HG03095 (cell line): ENCODE data around the gene CLCN4.

Experiments
- ATAC-seq: cut with Tn5 transposase; IDR thresholded peaks from one replicate; pipeline ENCODE4 v1.9.1; 2021; ENCODE audit warnings: moderate library complexity; ENCODE audit not compliant: unreplicated experiment

Gene CLCN4

DNA sequence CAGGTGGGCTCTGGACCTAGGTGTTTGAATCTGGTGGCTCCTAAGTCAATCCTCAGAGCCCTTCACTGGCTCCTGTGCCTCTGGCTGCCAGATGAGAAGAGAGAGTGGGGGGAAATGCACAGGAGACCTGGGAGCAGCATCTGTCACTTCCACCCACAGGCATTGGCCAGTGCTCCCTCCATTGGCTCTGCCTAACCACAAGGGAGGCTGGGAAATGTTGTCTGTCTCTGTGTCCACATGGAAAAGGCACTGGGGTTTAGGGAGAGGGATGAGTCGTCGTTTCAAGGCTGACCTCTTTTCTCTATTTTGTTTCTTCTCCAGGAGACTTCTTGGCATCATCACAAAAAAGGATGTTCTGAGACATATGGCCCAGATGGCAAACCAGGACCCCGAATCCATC lies 76.4 kb downstream of the CLCN4 start:
- no peak for ATAC-seq

DNA sequence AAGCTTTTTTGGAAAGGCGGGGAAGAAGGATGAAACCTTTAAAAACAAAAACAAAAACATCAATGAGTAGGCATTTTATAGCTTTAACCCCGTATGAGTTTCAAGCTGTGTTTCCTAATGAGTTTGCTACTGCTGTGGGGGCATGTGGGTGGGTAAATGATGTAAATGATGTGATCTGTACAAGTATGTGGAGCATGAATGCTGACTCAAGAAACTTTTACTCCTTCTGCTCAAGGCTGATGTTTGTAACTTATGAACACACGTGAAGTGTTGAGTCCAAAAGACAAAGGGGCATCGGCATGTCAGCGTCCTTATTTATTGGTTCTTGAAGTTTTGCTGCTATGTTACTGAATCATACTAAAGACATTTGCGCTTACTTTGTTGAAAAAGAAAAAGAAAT lies 76.9 kb downstream of the CLCN4 start:
- no peak for ATAC-seq

DNA sequence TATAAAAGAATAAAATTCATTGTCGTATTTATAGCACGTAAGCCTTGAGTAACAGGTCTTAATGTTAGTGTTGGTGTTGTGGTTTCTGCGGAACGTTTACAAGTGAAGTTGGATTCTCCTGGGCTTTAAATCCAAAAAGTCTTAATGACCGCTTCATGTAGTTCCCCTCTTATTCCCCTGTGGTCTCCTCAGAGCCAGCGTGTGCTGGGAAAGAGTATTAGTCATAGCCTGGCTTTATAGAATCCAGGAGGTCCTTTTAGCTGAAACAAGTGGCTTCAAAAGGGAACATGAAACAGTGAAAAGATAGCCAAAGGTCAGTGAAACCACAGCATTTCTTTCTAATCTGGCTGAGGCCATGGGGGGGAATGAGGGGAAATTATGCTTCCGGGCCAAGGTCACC lies 79.1 kb downstream of the CLCN4 start:
- ATAC-seq: no peak

DNA sequence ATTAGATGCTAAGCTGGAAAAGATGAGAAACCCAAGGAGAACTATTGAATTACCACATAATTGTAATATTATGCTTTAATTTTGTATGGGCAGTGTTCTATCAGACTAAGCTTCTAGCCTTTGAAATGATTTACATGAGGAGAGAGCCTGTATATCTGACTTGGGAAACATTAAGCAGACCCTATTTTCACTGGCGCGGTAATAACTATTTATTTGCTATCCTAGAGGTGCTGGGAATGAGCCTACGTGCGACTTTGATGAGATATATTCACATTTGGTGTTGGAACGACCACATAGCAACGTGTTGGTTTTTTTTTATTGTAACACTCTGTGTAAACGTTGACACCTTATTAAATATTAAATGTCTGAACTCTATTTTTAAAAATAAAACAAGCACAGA lies 80.5 kb downstream of the CLCN4 start:
- no peak for ATAC-seq

DNA sequence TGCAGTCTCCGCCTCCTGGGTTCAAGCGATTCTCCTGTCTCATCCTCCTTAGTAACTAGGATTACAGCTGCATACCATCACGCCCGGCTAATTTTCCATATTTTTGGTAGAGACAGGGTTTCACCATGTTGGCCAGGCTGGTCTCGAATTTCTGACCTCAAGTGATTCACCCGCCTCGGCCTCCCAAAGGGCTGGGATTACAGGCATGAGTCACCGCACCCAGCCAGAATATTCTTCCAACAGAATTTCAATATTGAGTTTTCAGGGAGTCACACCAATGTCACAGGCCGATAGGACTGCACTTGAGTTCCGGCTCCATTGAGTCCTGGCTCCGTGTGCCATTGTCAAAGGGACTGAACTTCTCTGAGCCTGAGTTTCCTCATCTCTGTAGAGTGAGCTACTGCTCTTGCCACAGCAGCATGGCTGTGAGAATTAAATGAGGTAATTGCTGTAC lies 82.9 kb downstream of the CLCN4 start:
- no peak for ATAC-seq

DNA sequence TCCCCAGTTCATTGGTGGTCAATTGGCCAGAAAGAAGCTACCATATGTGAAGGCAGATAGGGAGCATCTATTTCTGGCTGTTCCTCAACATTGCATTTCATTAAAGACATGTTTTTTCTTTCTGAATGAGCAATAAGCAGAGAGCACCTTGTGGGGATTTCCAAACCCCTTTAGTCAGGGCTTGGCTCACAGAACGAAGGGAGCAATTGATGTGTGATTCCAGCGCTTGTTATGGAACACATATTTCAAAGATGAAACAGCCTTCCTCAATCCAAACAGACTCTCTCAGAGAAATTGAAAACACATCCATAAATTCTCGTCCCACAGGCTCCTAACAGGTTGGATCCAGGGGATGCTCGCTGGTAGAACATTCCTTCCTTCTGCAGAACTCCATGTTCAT lies 84.1 kb downstream of the CLCN4 start:
- ATAC-seq: no peak

DNA sequence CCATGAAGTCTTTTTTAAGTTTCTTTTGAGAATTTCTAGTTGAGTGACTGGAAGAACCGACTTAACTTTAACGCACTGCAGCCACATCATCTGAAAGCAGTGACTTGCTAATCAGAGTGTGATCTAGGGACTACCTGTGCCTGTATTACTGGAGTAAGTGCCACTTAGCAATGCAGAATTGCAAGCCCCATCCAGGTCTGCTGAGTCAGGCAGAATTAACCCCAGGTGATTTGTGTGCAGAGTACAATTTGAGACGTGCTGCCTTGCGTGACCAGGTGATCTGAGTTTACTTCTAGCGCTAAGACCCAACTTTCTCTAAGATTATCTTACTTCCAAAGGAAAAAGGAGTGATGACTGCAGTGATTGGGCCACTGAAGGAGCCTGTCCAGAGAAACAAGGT lies 85.3 kb downstream of the CLCN4 start:
- no peak for ATAC-seq

DNA sequence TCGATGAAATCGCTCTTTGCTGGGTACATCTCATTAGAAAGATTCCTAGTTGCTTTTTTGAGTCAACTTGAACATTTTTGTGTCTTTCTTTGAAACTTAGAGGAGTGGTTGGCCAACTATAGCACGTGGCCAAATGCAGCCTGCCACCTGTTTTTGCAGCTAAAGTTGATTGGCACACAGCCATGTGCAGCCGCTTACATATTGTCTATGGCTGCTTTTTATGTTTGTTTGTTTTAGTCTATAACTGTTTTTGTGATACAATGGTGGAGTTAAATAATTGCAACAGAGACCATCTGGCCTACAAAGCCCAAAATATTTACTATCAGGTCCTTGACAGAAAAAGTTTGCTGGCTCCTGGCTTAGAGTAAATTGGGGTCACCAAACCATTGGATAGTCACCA lies 86.3 kb downstream of the CLCN4 start:
- no peak for ATAC-seq

DNA sequence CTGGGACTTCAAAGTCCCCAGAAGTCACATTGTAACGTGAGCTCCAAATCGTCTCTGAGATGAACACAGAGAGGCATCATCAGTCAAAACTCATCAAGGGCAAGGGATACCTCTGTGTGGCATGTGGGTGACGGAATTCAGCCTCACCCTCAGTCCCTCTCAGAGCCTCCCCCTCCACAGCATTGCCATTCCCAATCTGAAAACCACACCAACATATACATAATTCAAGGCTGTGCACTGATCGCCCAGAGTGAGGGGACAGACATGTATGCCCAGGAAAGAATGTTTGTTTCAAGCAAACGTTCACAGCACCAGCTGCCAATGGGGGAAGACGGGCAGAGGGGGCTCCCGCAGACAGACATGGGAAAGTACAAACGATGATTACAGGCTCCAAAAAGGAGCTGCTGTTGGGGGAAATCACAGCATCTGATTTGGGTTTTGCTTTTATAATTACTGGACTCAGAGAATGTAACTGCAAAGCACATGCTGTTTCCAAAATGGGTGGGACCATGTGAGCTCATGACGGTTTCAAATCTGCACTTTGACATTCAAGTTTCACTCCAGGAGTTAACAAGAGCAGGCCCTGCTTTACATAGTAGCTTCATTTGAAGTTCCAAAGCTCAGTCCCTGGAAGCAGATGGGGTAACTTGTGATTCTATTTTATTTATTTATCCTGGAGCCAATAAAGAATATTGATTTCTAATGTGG lies 88.3 kb downstream of the CLCN4 start:
- no peak for ATAC-seq

DNA sequence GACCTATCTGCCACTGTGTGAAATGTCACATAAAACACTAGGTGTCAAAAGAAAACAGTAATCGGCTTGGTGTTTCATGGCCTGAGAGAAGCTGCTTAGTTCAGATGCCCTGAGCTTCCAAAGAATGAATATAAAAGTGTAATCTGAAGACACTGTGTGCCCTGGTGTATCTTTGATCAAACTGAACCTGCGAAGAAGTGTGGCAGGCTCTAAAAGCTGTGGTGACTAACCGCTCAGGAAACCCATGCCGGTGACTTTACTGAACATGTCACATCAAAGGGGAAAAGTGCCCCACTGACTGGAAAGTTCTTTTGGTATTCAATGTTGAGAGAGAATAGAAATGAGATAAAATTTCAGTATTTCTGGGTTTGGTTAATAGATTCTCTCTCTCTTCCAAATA lies 89.1 kb downstream of the CLCN4 start:
- ATAC-seq: no peak

DNA sequence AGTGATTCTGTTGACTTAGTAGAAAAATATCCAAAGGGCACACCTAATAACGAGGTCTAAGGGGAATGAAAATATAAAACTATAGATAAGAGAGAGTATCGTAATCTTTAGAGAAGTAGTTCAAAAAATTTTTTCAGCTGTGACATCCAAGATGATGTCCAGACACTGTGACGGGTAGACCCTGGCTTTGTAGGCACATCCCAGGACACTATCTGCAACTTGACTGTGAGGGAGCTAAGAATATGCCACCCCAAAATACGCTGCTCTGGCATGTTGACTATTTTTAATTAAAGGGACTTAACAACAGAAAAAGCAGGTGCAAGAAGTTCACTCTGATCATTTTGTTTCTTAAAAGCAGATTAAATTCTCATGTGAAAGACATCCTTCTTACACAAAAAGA lies 89.5 kb downstream of the CLCN4 start:
- ATAC-seq: no peak

DNA sequence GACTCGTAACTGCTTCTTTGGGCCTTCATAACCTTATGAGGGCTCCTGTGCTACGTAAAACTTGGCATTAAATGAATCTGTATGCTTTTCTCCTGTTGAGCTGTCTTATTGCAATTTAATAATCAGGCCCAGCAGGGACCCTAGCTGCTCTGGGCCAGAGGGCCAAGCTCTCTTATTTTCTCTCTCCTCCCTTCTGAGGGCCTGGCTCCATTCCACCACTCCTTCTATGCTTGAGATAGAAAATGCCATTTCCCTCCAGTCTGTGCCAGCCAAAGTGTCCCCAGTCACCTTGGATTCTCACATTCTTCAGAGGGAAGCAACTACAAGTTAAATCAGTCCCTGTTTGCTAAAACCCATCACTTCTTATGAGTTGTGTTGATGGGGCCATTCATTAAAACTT lies 90.1 kb downstream of the CLCN4 start:
- ATAC-seq: no peak

DNA sequence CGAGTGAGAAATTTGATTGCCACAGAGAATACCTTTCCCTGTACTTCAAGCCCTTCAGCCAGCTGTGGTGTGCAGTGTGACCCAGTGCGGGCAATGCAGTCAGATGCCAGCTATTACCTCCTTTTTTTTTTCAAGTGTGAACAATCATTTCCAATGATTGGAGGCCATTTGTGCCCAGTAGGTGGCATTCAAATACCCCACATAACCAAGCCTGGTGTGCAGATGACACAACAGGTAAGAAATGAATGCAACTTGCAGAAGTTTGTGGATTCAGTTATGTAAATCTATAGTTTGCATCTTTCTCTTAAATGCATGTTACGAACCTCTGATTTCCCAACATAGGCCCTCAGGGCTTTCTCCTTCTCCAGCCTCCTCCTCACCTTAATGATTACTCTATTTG lies 98.0 kb downstream of the CLCN4 start:
- ATAC-seq: no peak

DNA sequence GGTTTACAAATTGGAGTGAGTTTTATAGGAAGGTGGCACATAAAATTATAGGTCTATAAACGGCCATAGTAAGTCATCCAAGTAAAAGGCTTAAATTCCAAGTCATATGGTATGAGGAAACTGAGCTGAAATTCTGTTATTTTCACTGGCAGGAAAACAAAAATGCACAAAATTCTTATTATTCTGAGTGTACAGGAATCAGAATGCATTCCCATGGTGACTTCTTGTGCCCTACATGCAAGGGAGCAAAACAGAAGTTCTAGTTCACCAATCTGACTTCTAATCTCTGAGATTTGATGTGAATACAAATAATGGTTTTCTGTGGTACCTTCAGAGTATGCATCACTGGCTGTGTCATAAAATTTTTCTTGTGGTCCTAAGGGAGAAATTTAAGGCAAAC lies 102.9 kb downstream of the CLCN4 start:
- no peak for ATAC-seq

DNA sequence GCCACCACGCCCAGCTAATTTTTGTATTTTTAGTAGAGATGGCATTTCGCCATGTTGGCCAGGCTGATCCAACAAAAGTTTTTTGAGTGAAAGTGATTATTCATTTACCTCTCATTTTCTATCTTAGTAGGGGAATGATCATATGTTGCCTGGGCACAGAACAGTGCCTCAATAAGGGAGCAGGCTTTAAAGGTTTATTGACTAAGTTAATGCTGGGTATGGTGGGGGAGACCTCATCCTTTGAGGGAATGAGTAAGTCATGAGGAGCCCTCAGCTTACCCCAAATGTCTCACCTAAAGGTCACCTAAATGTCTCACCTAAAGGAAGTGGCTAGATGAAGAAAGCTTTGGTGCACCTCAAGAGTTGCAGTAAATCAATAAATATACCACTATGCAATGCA lies 109.0 kb downstream of the CLCN4 start:
- ATAC-seq: no peak

DNA sequence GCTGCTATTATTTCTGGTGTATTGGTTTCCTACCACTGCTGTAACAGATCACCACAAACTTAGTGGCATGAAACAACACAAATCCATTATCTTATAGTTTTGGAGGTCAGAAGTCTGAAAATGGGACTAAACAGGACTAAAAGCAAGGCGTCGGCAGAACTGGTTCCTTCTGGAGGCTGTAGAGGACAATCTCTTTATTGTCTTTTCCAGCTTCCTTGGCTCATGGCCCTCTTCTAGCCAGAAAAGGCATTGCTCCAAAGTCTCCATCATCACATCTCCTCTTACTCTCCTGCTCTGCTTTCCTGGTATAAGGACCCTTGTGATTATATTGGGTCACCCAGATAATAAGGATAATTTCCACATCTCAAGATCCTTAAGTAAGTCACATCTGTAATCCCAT lies 121.9 kb downstream of the CLCN4 start:
- no peak for ATAC-seq

DNA sequence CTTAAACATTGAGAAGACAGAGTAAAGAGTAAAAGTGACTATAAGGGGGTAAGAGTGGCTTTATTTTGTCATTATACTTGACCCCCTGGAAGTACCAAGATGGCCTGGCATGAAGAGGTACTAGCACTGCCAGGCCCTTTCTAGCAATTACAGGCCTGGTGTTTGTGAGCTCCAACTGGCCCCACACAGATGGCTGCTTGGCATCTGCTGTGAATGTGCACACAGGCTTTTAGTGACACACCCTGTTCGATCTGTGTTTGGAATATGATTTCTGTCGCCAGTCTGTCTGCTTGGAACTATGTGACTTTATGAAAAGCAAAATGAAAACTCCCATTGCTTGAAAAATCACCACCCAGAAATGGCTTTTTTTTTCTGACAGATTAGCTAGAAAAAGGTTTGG lies 123.3 kb downstream of the CLCN4 start:
- no peak for ATAC-seq

DNA sequence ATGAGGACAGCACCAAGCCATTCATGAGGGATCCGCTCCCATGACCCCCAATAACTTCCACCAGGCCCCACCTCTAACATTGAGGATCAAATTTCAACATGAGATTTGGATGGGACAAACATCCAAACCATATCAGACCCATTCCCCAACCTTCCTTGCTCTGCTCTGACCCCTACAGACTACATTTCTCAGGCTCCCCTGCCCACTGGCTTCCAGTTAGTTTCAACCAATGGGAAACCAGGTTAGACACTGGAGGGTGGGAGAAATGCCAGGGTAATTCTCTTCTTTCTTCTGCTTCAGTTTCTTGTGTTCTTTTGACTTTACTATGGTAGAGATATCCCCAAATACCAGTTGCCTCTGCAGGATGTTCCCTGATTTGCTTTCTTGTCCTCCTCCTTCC lies 125.7 kb downstream of the CLCN4 start:
- ATAC-seq: no peak

DNA sequence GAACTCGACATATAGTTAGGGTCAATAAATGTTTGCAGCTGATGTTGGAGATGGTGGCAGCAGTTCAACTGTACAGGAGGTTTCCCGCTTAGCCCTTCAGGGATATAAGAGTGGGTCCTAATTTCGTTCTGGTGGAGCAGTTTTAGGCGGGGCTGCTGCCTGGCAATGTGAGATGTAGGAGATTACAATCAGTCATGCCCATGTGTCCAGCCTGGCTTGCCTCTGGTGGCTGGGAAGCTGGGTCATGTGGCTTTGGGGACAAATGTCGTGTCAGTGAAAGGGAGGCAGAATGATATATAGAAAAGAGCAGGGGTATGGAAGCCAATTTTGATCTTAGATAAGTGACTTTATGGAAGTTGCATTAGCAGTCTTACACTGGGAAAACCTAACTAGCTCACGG lies 129.4 kb downstream of the CLCN4 start:
- ATAC-seq: no peak
